Mesothelial cell of epicardium (in vitro differentiated cells): Measurements from ENCODE around the gene KDM5B. TPM values are rescaled to one million over a fixed set of nuclear protein-coding genes. Genes with fewer than 3 reads are reported as not detected.

Source experiments
- DNase-seq, 2 experiments: peaks; one replicate each; pipeline ENCODE4 v3.0.0; 2021; ENCODE audit warnings: low spot score in 2 of 2; ENCODE audit not compliant: unreplicated experiment in 2 of 2
- H3K27ac Mint-ChIP-seq: 2 replicates; pipeline ENCODE4 v1.8.0; 2021; ENCODE audit warnings: mixed read lengths
- H3K27me3 Mint-ChIP-seq: 2 replicates; pipeline ENCODE4 v1.8.0; 2021; ENCODE audit warnings: low read depth, mixed read lengths
- H3K36me3 Mint-ChIP-seq: 2 replicates; pipeline ENCODE4 v1.8.0; 2021; ENCODE audit warnings: mixed read lengths
- H3K4me1 Mint-ChIP-seq: 2 replicates; pipeline ENCODE4 v1.8.0; 2021; ENCODE audit warnings: mixed read lengths
- H3K4me3 Mint-ChIP-seq: 2 replicates; pipeline ENCODE4 v1.8.0; 2021; ENCODE audit warnings: mild to moderate bottlenecking, moderate library complexity, mixed read lengths
- H3K9me3 Mint-ChIP-seq: 2 replicates; pipeline ENCODE4 v1.8.0; 2021; ENCODE audit warnings: mixed read lengths
- total RNA-seq: library from RNA; stranded (reverse); gene quantifications from 3 replicates; pipeline ENCODE4 v1.2.1, GENCODE V29; 2021
- TF ChIP-seq, protein P1 (sequence below): fragments of 200-600 bp; sonication (generic); IDR thresholded peaks from one replicate; pipeline ENCODE4 v1.5.0; 2021; ENCODE audit warnings: antibody characterized with exemption; ENCODE audit not compliant: unreplicated experiment

KDM5B gene
- total RNA-seq = 230 to 265 TPM (median 260 TPM) in 3 replicates

DNA sequence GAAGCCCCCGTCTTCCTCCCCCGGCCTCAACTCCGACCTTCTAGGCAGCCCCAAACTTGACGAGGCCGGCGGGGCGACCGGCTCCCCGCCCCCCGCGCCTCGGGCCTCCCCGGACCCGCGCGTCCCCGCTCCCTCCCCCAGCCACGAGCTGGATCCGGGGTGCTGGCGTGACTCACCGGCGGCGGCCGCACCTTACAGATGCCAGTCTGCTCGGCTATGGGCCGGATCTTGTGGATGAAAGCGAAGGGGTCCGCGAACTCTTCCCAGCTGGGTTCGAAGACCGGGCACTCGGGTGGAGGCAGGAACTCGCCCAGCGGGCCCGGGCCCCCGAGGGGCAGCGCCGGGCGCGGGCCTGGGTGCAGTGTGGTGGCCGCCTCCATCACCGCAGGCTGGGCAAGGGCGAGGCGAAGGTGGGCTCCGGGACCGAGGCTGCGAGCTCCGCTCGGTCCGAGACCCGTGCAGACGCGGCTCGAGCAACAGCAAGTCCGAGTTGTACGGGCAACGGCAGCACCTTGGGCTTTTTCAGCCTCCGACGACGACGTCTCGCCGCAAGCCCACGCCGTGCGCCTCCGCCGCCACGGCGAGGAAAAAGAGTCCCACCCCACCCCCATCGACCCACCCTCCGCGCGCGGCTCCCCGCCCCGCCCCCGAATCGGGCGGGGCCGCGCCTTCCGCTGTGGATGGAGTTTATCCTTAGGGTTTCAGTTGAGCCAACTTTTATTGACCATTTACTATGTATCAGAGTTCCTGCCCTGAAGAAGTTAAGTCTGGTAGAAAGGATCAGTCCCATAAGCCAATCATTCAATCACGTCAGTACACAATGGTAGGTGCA, at the start of gene KDM5B:
Gene KDM5B, minus strand, starts transcription at position 496 of the 832 bp plus-strand sequence. Its CDS starts 116 bp downstream, at position 380.
- Mint-ChIP-seq H3K4me1 (peaks cover 56% of the 10 kb centered on the region), H3K9me3 (no peaks in the 10 kb centered on the region), H3K4me3 (peak within 1 kb of the TSS; percentile 88), H3K27me3 (no peaks in the 10 kb centered on the region), H3K27ac (peak within 1 kb of the TSS; percentile 75), H3K36me3 (no peaks in the 10 kb centered on the region)
- TF ChIP-seq, protein P1, sequence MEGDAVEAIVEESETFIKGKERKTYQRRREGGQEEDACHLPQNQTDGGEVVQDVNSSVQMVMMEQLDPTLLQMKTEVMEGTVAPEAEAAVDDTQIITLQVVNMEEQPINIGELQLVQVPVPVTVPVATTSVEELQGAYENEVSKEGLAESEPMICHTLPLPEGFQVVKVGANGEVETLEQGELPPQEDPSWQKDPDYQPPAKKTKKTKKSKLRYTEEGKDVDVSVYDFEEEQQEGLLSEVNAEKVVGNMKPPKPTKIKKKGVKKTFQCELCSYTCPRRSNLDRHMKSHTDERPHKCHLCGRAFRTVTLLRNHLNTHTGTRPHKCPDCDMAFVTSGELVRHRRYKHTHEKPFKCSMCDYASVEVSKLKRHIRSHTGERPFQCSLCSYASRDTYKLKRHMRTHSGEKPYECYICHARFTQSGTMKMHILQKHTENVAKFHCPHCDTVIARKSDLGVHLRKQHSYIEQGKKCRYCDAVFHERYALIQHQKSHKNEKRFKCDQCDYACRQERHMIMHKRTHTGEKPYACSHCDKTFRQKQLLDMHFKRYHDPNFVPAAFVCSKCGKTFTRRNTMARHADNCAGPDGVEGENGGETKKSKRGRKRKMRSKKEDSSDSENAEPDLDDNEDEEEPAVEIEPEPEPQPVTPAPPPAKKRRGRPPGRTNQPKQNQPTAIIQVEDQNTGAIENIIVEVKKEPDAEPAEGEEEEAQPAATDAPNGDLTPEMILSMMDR = no peak
- peak; percentile 54 to 73 for DNase-seq

DNA sequence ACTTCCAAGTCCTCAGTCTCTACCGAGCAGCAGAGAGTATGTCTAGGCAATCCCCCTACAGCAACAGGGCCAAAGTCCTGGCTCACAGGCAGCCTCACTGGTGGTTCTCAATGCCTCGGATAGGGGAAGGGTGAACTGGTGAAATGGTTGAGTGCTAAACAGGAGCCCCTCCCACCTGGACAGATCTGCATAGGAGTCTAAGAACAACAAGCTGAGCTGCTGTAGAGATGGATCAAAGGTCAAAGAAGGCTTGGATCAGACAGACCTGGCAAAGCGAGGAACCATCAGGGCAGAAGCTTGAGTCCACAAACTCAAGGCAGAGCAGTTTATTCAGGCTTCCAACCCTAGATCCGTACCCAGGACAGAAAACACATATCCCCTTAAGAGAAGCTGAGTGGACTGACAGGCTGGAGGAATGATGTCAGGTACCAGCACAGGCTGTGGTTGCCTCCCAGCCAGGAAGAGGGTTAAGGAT, 49.0 kb upstream of the KDM5B start:
- H3K36me3 Mint-ChIP-seq = no peaks in the 10 kb centered on the region
- H3K4me3 Mint-ChIP-seq = no peak overlapping the region
- TF ChIP-seq, protein P1 = no peak
- peaks cover 9% of the 10 kb centered on the region for H3K4me1 Mint-ChIP-seq
- no peak overlapping the region for H3K27ac Mint-ChIP-seq
- no peaks in the 10 kb centered on the region for H3K9me3 Mint-ChIP-seq
- H3K27me3 Mint-ChIP-seq = peaks cover under 1% of the 10 kb centered on the region
- DNase-seq = no peak

DNA sequence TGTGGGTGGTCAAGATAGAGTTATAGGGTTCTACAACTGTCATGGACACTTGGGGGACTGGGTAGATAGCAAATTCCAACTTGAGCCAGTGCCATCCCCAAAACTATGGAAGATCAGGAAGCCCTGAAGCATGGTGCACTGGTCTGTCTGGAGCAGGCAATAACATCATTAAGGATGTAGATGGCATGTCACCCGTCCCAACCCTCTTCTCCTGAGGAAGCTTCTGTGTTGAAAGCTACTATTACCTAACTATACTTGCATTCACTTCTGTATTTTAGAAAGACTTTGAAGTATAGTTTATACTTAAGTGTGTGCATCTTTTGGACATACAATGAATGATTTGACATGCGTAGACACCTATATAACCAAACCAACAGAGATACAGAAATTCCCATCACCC, 47.8 kb upstream of the KDM5B start:
- Mint-ChIP-seq H3K27ac (no peak overlapping the region), H3K27me3 (no peaks in the 10 kb centered on the region), H3K9me3 (no peaks in the 10 kb centered on the region), H3K4me3 (no peak overlapping the region), H3K4me1 (peaks cover 2% of the 10 kb centered on the region), H3K36me3 (no peaks in the 10 kb centered on the region)
- no peak for DNase-seq
- TF ChIP-seq, protein P1 = no peak

DNA sequence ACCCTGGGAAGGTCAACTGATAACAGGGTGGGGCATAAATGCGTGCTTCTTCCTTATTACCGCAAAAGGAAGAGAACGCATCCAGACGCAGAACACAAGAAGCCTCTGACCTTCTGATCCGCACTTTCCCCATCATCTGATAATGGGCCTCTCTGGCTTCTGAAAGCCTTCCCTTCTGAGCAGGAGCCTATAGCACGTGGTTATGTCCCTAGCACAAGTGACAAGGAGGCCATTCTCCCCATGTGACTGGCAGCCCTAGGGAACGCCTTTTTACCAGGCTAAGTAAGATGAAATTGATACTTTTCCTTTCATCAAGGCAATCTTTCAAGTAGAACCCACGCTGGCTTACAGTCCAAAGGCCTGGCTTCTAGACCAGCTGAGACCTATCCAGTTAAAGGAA, 46.6 kb upstream of the KDM5B start:
- H3K4me3 Mint-ChIP-seq = no peak overlapping the region
- no peak for DNase-seq
- no peaks in the 10 kb centered on the region for H3K27me3 Mint-ChIP-seq
- peaks cover under 1% of the 10 kb centered on the region for H3K4me1 Mint-ChIP-seq
- TF ChIP-seq, protein P1 = no peak
- no peaks in the 10 kb centered on the region for H3K9me3 Mint-ChIP-seq
- H3K36me3 Mint-ChIP-seq = no peaks in the 10 kb centered on the region
- no peak overlapping the region for H3K27ac Mint-ChIP-seq

DNA sequence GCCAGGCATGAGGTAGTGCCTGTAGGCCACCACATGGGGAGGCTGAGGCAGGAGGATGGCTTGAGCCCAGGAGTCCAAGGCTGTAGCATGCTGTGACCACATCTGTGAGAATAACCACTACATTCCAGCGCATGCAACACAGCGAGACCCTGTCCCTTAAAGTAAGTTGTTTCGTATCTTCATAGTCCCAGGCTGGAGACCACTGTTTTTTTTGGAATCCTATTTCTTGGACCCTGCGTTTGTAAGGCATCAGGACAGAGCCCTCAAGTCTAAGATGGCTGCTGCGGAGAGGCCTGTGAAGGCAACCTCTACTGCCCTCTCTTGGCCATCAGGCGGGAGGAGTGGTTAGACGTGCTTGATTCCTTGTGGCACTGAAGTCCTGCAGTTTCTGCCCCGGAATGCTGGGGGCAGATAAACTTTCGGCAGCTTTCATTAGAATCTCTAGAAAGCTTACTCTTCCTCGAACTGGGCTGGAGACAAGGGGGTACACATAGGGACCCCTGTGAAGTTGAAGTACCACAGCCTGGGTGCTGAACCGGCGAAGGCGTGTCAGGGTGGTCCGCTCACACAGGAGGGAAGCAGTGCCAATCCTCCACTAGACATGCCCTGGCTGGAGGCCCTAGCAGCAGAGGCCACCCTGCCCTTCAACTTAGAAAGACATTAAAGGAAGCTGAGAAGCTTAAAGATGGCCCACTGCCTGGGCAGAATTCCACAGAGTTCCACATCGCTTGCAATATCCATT, 44.1 kb upstream of the KDM5B start:
- DNase-seq = no peak
- H3K9me3 Mint-ChIP-seq = no peaks in the 10 kb centered on the region
- no peaks in the 10 kb centered on the region for H3K27me3 Mint-ChIP-seq
- no peak overlapping the region for H3K27ac Mint-ChIP-seq
- H3K4me1 Mint-ChIP-seq = no peaks in the 10 kb centered on the region
- no peaks in the 10 kb centered on the region for H3K36me3 Mint-ChIP-seq
- no peak overlapping the region for H3K4me3 Mint-ChIP-seq
- TF ChIP-seq, protein P1 = peak; percentile 32
